Activated T-cell treated with anti-CD3 and anti-CD28 coated beads, Interleukin-2, amount 50 U/mL, for 24 hours (primary cell): Measurements from ENCODE around the gene PTPRG.

Experiments
- DNase-seq: peaks from one replicate; pipeline ENCODE4 v3.0.0-alpha.2; 2020
- H3K27ac Mint-ChIP-seq: 2 replicates; pipeline ENCODE4 v1.8.0; 2020; ENCODE audit warnings: mild to moderate bottlenecking, mixed read lengths
- H3K27me3 Mint-ChIP-seq: 2 replicates; pipeline ENCODE4 v1.8.0; 2020; ENCODE audit warnings: mixed read lengths
- H3K36me3 Mint-ChIP-seq: 2 replicates; pipeline ENCODE4 v1.8.0; 2020; ENCODE audit warnings: low read depth, mixed read lengths
- H3K4me1 Mint-ChIP-seq: 2 replicates; pipeline ENCODE4 v1.8.0; 2020; ENCODE audit warnings: low read depth, mixed read lengths
- H3K4me3 Mint-ChIP-seq: 2 replicates; pipeline ENCODE4 v1.8.0; 2020; ENCODE audit warnings: mild to moderate bottlenecking, moderate library complexity, mixed read lengths
- H3K9me3 Mint-ChIP-seq: 2 replicates; pipeline ENCODE4 v1.8.0; 2020; ENCODE audit warnings: mixed read lengths

Gene PTPRG

GRCh38 chr3:62125380-62125779, 564.0 kb downstream of the PTPRG start:
- Mint-ChIP-seq H3K4me3 (no peak overlapping the region), H3K27ac (no peak overlapping the region), H3K36me3 (no peaks in the 10 kb centered on the region), H3K9me3 (no peaks in the 10 kb centered on the region), H3K27me3 (no peaks in the 10 kb centered on the region), H3K4me1 (no peaks in the 10 kb centered on the region)
- no peak for DNase-seq

DNA sequence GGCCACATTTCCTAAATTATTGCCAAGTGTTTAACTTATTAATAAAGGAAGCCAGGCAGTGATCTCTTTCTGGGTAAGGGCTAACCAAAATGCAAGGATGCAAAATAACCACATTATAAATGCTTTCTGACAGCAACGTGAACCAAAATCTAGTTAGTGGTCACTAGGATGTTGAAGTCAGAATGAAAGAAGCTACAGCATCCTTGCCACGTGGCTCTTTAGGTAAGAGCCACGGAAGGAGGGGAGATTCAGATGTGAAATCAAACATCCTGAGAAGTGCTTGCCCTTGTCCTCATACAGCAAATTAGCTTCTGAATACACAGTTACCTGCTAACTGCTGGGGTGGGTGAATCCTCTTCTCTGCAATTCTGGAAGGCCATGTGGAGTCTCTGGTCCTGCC, 565.7 kb downstream of the PTPRG start:
- Mint-ChIP-seq H3K36me3 (no peaks in the 10 kb centered on the region), H3K4me1 (no peaks in the 10 kb centered on the region), H3K27ac (no peak overlapping the region), H3K4me3 (no peak overlapping the region), H3K27me3 (no peaks in the 10 kb centered on the region), H3K9me3 (no peaks in the 10 kb centered on the region)
- DNase-seq: no peak

GRCh38 chr3:62128051-62128450, 566.7 kb downstream of the PTPRG start:
- DNase-seq: no peak
- Mint-ChIP-seq H3K4me3 (no peak overlapping the region), H3K27me3 (no peaks in the 10 kb centered on the region), H3K4me1 (no peaks in the 10 kb centered on the region), H3K36me3 (no peaks in the 10 kb centered on the region), H3K27ac (no peak overlapping the region), H3K9me3 (no peaks in the 10 kb centered on the region)

DNA sequence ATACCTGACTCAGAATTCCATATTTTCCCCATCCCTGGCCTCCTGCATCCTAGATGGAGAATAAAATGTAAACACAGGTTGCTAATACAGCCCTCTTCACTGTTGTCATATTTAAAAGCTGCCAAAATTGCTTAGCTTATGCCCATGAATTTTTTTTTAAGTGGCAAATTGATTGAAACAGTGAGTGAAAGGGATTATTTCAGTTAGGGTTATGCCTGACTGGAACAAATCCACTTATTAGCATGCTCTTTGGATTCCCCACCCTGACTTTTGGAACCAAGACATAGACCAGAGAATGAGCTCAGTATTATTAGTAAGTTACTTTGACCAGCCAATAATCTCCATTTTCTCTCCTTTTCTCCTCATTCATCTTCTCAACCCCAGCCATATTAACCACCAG, 567.3 kb downstream of the PTPRG start:
- H3K27me3 Mint-ChIP-seq: peaks cover 5% of the 10 kb centered on the region
- H3K36me3 Mint-ChIP-seq: no peaks in the 10 kb centered on the region
- DNase-seq: no peak
- H3K4me1 Mint-ChIP-seq: no peaks in the 10 kb centered on the region
- no peak overlapping the region for H3K4me3 Mint-ChIP-seq
- no peaks in the 10 kb centered on the region for H3K9me3 Mint-ChIP-seq
- H3K27ac Mint-ChIP-seq: no peak overlapping the region

- Mint-ChIP-seq H3K4me1 (no peaks in the 10 kb centered on the region), H3K27me3 (peaks cover 13% of the 10 kb centered on the region), H3K27ac (no peak overlapping the region), H3K9me3 (no peaks in the 10 kb centered on the region), H3K4me3 (no peak overlapping the region), H3K36me3 (no peaks in the 10 kb centered on the region)
- DNase-seq: no peak
Measured at GRCh38 chr3:62131050-62131449, 569.7 kb downstream of the PTPRG start.

DNA sequence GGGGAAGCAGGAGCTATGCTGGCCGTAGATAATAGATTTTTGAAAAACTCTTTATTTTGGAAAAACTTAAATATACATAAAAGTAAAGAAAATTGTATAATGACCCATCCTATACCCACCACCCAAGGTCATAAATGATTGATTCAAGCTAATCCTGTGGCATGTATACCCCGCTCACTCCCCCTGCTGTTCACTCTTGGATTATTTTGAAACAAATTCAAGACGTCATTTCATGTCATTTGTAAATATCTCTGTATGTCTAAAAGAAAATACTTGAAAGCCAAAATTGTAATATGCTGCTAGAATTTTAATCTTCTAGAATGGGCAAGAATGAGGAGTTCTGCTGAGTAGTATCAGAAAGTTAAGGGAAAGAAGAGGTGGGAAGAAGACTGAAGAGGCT, 570.2 kb downstream of the PTPRG start:
- Mint-ChIP-seq H3K27ac (no peak overlapping the region), H3K9me3 (no peaks in the 10 kb centered on the region), H3K4me1 (no peaks in the 10 kb centered on the region), H3K36me3 (no peaks in the 10 kb centered on the region), H3K27me3 (peaks cover 13% of the 10 kb centered on the region), H3K4me3 (no peak overlapping the region)
- DNase-seq: no peak

DNA sequence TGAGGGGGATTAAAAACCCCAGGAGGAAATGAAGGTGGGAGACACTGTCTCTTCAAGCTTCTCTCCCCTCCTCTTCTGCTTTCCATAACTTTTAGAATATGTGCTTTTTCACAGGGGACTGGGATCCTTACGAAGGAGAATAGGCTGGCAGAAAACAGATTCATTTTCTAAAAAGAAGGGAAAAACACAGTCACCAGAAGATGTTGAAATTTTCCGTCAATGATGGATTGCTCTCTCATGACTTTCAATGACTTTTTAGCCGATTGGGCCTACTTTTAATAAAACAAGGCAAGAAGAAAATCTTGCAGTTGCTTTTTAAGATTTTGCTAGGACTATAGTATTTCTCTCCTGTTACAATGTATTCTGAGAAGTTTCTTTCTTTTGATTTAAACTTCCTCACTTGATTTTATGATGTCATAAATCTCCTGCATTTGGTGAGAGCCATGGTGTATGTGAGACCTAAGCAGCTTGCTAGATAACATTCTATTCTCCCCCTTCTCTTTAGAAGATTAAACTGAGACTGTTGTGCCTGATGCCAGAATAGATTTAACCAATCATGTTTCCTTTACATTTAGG, 570.7 kb downstream of the PTPRG start:
- Mint-ChIP-seq H3K4me3 (no peak overlapping the region), H3K36me3 (no peaks in the 10 kb centered on the region), H3K4me1 (no peaks in the 10 kb centered on the region), H3K9me3 (no peaks in the 10 kb centered on the region), H3K27ac (no peak overlapping the region), H3K27me3 (peaks cover 13% of the 10 kb centered on the region)
- DNase-seq: no peak

GRCh38 chr3:62133015-62133414, 571.6 kb downstream of the PTPRG start:
- peaks cover 13% of the 10 kb centered on the region for H3K27me3 Mint-ChIP-seq
- no peak overlapping the region for H3K27ac Mint-ChIP-seq
- no peaks in the 10 kb centered on the region for H3K4me1 Mint-ChIP-seq
- H3K9me3 Mint-ChIP-seq: no peaks in the 10 kb centered on the region
- DNase-seq: no peak
- no peaks in the 10 kb centered on the region for H3K36me3 Mint-ChIP-seq
- H3K4me3 Mint-ChIP-seq: no peak overlapping the region

GRCh38 chr3:62134061-62134496, 572.7 kb downstream of the PTPRG start:
- no peak for DNase-seq
- H3K4me3 Mint-ChIP-seq: no peak overlapping the region
- no peak overlapping the region for H3K27ac Mint-ChIP-seq
- peaks cover 13% of the 10 kb centered on the region for H3K27me3 Mint-ChIP-seq
- H3K36me3 Mint-ChIP-seq: no peaks in the 10 kb centered on the region
- no peaks in the 10 kb centered on the region for H3K4me1 Mint-ChIP-seq
- no peaks in the 10 kb centered on the region for H3K9me3 Mint-ChIP-seq

- H3K27ac Mint-ChIP-seq: no peak overlapping the region
- peaks cover 18% of the 10 kb centered on the region for H3K27me3 Mint-ChIP-seq
- no peak overlapping the region for H3K4me3 Mint-ChIP-seq
- H3K9me3 Mint-ChIP-seq: no peaks in the 10 kb centered on the region
- no peak for DNase-seq
- H3K4me1 Mint-ChIP-seq: no peaks in the 10 kb centered on the region
- H3K36me3 Mint-ChIP-seq: no peaks in the 10 kb centered on the region
Measured at GRCh38 chr3:62135741-62136140, 574.4 kb downstream of the PTPRG start.

DNA sequence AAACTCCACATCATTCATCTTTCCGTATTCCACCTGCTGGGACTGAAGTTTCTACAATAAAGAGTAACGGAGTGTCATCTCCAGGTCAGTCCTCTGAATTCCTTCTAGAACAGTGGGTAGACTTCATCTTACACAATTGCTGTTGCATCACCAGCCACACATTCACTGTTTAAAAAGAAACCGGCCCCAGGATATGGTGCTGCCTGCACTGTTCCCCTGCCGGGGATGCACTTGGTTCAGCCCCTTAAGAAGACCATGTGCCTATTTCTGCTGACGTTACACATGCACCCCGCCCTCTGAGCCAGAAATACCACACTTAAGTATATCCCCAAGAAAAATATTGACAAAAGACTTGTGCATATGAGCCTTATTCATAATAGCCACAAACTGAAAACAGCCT, 578.6 kb downstream of the PTPRG start:
- DNase-seq: no peak
- H3K27me3 Mint-ChIP-seq: peaks cover 5% of the 10 kb centered on the region
- H3K27ac Mint-ChIP-seq: no peak overlapping the region
- H3K4me1 Mint-ChIP-seq: no peaks in the 10 kb centered on the region
- no peak overlapping the region for H3K4me3 Mint-ChIP-seq
- no peaks in the 10 kb centered on the region for H3K36me3 Mint-ChIP-seq
- no peaks in the 10 kb centered on the region for H3K9me3 Mint-ChIP-seq

- H3K9me3 Mint-ChIP-seq: no peaks in the 10 kb centered on the region
- H3K4me3 Mint-ChIP-seq: no peak overlapping the region
- no peak overlapping the region for H3K27ac Mint-ChIP-seq
- H3K27me3 Mint-ChIP-seq: peaks cover 5% of the 10 kb centered on the region
- H3K36me3 Mint-ChIP-seq: no peaks in the 10 kb centered on the region
- DNase-seq: no peak
- no peaks in the 10 kb centered on the region for H3K4me1 Mint-ChIP-seq
Measured at GRCh38 chr3:62142331-62143085, 581.1 kb downstream of the PTPRG start.

DNA sequence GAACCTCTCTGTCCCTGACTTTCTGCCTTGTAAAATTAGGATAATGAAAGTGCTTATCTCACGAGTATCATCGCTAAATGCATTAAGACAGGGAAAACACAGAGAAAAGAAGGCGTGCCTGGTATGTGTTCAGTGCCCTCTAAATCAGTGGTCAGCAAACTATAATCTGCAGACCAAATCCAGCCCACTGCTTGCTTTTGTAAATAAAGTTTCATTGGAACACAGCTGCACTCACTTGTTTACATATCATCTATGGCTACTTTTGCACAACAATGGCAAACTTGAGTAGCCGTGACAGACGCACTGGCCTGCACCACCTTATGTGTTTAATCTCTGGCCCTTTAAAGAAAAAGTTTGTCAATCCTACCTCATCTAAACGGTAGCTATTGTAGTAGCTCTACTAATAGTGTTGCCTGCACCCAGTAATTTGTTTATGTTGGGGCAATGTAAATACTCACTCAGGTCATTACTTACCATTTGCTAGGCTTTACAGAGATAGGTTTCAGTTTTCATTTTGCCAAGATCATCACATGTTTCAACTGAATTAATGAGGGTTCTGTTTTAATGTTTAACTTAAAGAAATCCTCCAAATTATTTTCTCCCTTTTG, 582.6 kb downstream of the PTPRG start:
- no peak for DNase-seq
- Mint-ChIP-seq H3K9me3 (no peaks in the 10 kb centered on the region), H3K27me3 (peaks cover 5% of the 10 kb centered on the region), H3K4me3 (no peak overlapping the region), H3K4me1 (no peaks in the 10 kb centered on the region), H3K36me3 (no peaks in the 10 kb centered on the region), H3K27ac (no peak overlapping the region)

DNA sequence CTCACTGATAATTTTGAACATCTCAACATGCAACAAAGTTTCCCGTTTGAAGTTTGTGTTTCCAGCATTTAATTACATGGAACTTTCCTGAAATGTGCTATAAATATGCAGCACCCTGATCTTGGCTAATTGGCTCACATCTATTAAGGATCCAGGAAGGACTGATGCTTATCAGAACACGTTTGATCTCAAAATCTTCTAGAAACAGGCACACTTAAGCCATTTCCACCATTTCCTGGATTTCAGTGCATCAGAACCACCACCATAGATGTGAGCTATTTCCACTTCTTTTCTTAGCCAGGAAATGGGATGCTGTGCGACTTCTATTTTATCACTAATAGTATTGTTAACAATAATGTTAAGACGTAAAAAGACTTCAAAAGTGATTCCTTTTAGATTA, 583.1 kb downstream of the PTPRG start:
- no peaks in the 10 kb centered on the region for H3K36me3 Mint-ChIP-seq
- H3K27ac Mint-ChIP-seq: no peak overlapping the region
- no peaks in the 10 kb centered on the region for H3K4me1 Mint-ChIP-seq
- no peaks in the 10 kb centered on the region for H3K9me3 Mint-ChIP-seq
- peaks cover 4% of the 10 kb centered on the region for H3K27me3 Mint-ChIP-seq
- DNase-seq: no peak
- H3K4me3 Mint-ChIP-seq: no peak overlapping the region

DNA sequence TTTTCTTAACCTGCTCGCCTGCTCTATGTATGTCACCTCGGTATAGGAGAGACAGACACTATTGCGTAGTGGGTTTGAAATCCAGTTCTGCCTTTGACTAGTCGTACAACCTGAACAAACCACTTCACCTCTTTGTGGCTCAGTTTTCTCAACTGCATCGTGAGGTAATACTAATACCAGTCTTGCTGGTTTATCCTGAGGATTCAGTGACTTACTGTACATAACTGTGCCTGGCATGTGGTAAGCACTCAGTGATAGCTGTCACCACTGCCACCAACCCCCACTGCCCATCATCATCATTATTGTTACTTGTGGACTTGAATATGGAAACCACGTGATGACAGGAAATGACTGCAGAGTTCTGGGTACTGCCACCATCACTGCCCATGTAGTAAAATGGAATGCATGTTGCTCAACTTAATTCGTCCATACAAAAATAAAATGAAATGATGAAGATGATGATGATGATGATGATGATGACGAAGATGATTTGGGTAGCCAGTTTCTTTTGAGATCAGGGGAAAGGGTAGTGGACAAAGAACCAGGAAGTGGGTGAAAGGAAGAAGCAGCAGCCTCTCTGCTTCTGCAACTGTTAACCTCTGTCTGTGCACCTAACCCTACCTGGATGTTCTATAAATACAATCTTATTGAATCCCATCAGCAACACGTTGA, 583.9 kb downstream of the PTPRG start:
- no peak overlapping the region for H3K27ac Mint-ChIP-seq
- no peaks in the 10 kb centered on the region for H3K27me3 Mint-ChIP-seq
- no peaks in the 10 kb centered on the region for H3K9me3 Mint-ChIP-seq
- no peak for DNase-seq
- H3K4me1 Mint-ChIP-seq: no peaks in the 10 kb centered on the region
- no peaks in the 10 kb centered on the region for H3K36me3 Mint-ChIP-seq
- no peak overlapping the region for H3K4me3 Mint-ChIP-seq
